ENCODE results near the gene PEX11A. TPM values are rescaled to one million over a fixed set of nuclear protein-coding genes. Genes with fewer than 3 reads are reported as not detected.

The PEX11A gene
- total RNA-seq, 2 donors from 2014 or later: 2.7 to 4.0 TPM

- Mint-ChIP-seq H3K4me1 (no peaks in the 10 kb centered on the region), H3K4me3 (no peak overlapping the region), H3K27ac (no peak overlapping the region), H3K27me3 (ENCODE audit: insufficient read depth) (peaks cover 51% of the 10 kb centered on the region), H3K36me3 (ENCODE audit: low read depth) (no peaks in the 10 kb centered on the region), H3K9me3 (no peaks in the 10 kb centered on the region)
- peaks cover 19% of the 10 kb centered on the region for H3K27me3 ChIP-seq (ENCODE audit: control insufficient read depth, insufficient read depth, low read length, poor library complexity, severe bottlenecking)
- 90% methylated on average over 7 of the region's 7 CpGs; no CpG with 5 or more reads in 1 of the 2 experiments for WGBS, 2 experiments (ENCODE audit: insufficient coverage in 1 of 2, insufficient read length in 1 of 2)
- no peaks in the 10 kb centered on the region for H3K36me3 ChIP-seq (ENCODE audit: control insufficient read depth, insufficient read depth, low read length)
- H3K9ac ChIP-seq (ENCODE audit: extremely low read depth, low read length, poor library complexity, severe bottlenecking): no peak overlapping the region
- H3K9me3 ChIP-seq (ENCODE audit: control insufficient read depth, low read length): no peaks in the 10 kb centered on the region
- DNase-seq: no peak
- H3K4me1 ChIP-seq (ENCODE audit: control insufficient read depth, insufficient read depth, low read length): no peaks in the 10 kb centered on the region
- H3K4me3 ChIP-seq (ENCODE audit: low read length): no peak overlapping the region
- no peak overlapping the region for H3K27ac ChIP-seq (ENCODE audit: low read depth, low read length)
- no peak for TF ChIP-seq CTCF (conservative IDR thresholded peaks at IDR 0.05)
These were observed 22.9 kb downstream of the PEX11A start for GRCh38 chr15:89667706-89667960.

GRCh38 chr15:89666858-89667705, 23.5 kb downstream of the PEX11A start:
- H3K36me3 Mint-ChIP-seq (ENCODE audit: low read depth): no peaks in the 10 kb centered on the region
- no peaks in the 10 kb centered on the region for H3K9me3 Mint-ChIP-seq
- no peak for TF ChIP-seq CTCF (conservative IDR thresholded peaks at IDR 0.05)
- H3K4me3 Mint-ChIP-seq: no peak overlapping the region
- no peak overlapping the region for H3K9ac ChIP-seq (ENCODE audit: extremely low read depth, low read length, poor library complexity, severe bottlenecking)
- DNase-seq: no peak
- no peaks in the 10 kb centered on the region for H3K4me1 Mint-ChIP-seq
- no peaks in the 10 kb centered on the region for H3K4me1 ChIP-seq (ENCODE audit: control insufficient read depth, insufficient read depth, low read length)
- no peaks in the 10 kb centered on the region for H3K36me3 ChIP-seq (ENCODE audit: control insufficient read depth, insufficient read depth, low read length)
- no peak overlapping the region for H3K27ac ChIP-seq (ENCODE audit: low read depth, low read length)
- 88 to 95% methylated on average over 12 to 13 of the region's 13 CpGs for WGBS, 2 experiments (ENCODE audit: insufficient coverage in 1 of 2, insufficient read length in 1 of 2)
- H3K27me3 ChIP-seq (ENCODE audit: control insufficient read depth, insufficient read depth, low read length, poor library complexity, severe bottlenecking): peaks cover 19% of the 10 kb centered on the region
- H3K27ac Mint-ChIP-seq: no peak overlapping the region
- peaks cover 49% of the 10 kb centered on the region for H3K27me3 Mint-ChIP-seq (ENCODE audit: insufficient read depth)
- no peak overlapping the region for H3K4me3 ChIP-seq (ENCODE audit: low read length)
- no peaks in the 10 kb centered on the region for H3K9me3 ChIP-seq (ENCODE audit: control insufficient read depth, low read length)

GRCh38 chr15:89666184-89666857, 24.2 kb downstream of the PEX11A start:
- peaks cover 19% of the 10 kb centered on the region for H3K27me3 ChIP-seq (ENCODE audit: control insufficient read depth, insufficient read depth, low read length, poor library complexity, severe bottlenecking)
- DNase-seq: peak; percentile 67
- no peaks in the 10 kb centered on the region for H3K9me3 Mint-ChIP-seq
- no peak overlapping the region for H3K27ac ChIP-seq (ENCODE audit: low read depth, low read length)
- WGBS, 2 experiments (ENCODE audit: insufficient coverage in 1 of 2, insufficient read length in 1 of 2): 87 to 90% methylated on average over 5 to 8 of the region's 8 CpGs
- no peaks in the 10 kb centered on the region for H3K36me3 ChIP-seq (ENCODE audit: control insufficient read depth, insufficient read depth, low read length)
- H3K4me3 ChIP-seq (ENCODE audit: low read length): no peak overlapping the region
- H3K27ac Mint-ChIP-seq: no peak overlapping the region
- H3K36me3 Mint-ChIP-seq (ENCODE audit: low read depth): no peaks in the 10 kb centered on the region
- H3K4me3 Mint-ChIP-seq: peak overlapping the region; percentile 34
- no peaks in the 10 kb centered on the region for H3K9me3 ChIP-seq (ENCODE audit: control insufficient read depth, low read length)
- H3K9ac ChIP-seq (ENCODE audit: extremely low read depth, low read length, poor library complexity, severe bottlenecking): no peak overlapping the region
- peaks cover 47% of the 10 kb centered on the region for H3K27me3 Mint-ChIP-seq (ENCODE audit: insufficient read depth)
- H3K4me1 ChIP-seq (ENCODE audit: control insufficient read depth, insufficient read depth, low read length): no peaks in the 10 kb centered on the region
- no peaks in the 10 kb centered on the region for H3K4me1 Mint-ChIP-seq
- no peak for TF ChIP-seq CTCF (conservative IDR thresholded peaks at IDR 0.05)

Data from endodermal cell (in vitro differentiated cells).